ENCODE measurements around the gene PPP1R1C.

GRCh38 chr2:182078988-182079602, 93.4 kb downstream of the PPP1R1C start:
- TF ChIP-seq NFIC (IDR thresholded peaks at IDR 0.05; ENCODE audit: low read length) (no peak), FOXM1 (CRISPR knock-in tag; IDR thresholded peaks at IDR 0.05) (no peak), HNRNPLL (IDR thresholded peaks at IDR 0.05; ENCODE audit: low read depth, low read length, poor library complexity, severe bottlenecking) (no peak), CTCF (CRISPR knock-in tag; IDR thresholded peaks at IDR 0.05) (no peak), PRPF4 (IDR thresholded peaks at IDR 0.05; ENCODE audit: low read depth, low read length, poor library complexity, severe bottlenecking) (no peak), SNAPC5 (CRISPR knock-in tag; IDR thresholded peaks at IDR 0.05; ENCODE audit: borderline replicate concordance) (no peak), SNAPC2 (CRISPR knock-in tag; IDR thresholded peaks at IDR 0.05) (no peak), USF2 (IDR thresholded peaks at IDR 0.05; ENCODE audit: low read depth, low read length) (no peak), USF2 (CRISPR knock-in tag; IDR thresholded peaks at IDR 0.05; ENCODE audit: borderline replicate concordance) (no peak), CC2D1A (CRISPR knock-in tag; IDR thresholded peaks at IDR 0.05) (no peak), EP300 (IDR thresholded peaks at IDR 0.05; ENCODE audit: low read depth in 2 of 2, low read length in 2 of 2) (no peak), EP300 (CRISPR knock-in tag; IDR thresholded peaks at IDR 0.05; ENCODE audit: borderline replicate concordance) (no peak), TCF7 (IDR thresholded peaks at IDR 0.05; ENCODE audit: low read depth) (no peak), ZNF337 (CRISPR knock-in tag; IDR thresholded peaks at IDR 0.05; ENCODE audit: borderline replicate concordance, low read depth) (no peak), TAF1 (CRISPR knock-in tag; IDR thresholded peaks at IDR 0.05) (no peak), ESRRA (CRISPR knock-in tag; IDR thresholded peaks at IDR 0.05; ENCODE audit: low read depth) (no peak)
